Measurements from ENCODE around the gene CSF3R. TPM values are rescaled to one million over a fixed set of nuclear protein-coding genes. Genes with fewer than 3 reads are reported as not detected.

Gene CSF3R
- total and polyA plus RNA-seq, 2 of the 4 experiments (the other 2 are of a cell fraction) = not detected

GRCh38 chr1:36464605-36465393, 17.9 kb downstream of the CSF3R start:
- peak overlapping the region; percentile 94 for H4K5ac ChIP-seq (ENCODE audit: low read depth, low read length)
- peaks cover 21% of the 10 kb centered on the region for H3K36me3 ChIP-seq (ENCODE audit: control insufficient read depth, insufficient read depth, low read length)
- ChIA-PET POLR2A (ENCODE audit: unreplicated experiment) (no interaction called here), CTCF (no interaction called here)
- H2BK20ac ChIP-seq (ENCODE audit: low read depth, low read length) = 0 out of 2 replicates have a peak overlapping the region, but pooled peaks have one; percentile 18
- H2AK9ac ChIP-seq (replicated peaks; ENCODE audit: low read depth, low read length, poor library complexity) = peak overlapping the region; percentile 92
- 0 out of 2 replicates have a peak overlapping the region, but pooled peaks have one; percentile 23 for H3K56ac ChIP-seq (ENCODE audit: extremely low read depth, insufficient read depth, low read length)
- peak; percentile 59 for ATAC-seq (ENCODE audit: low read depth)
- H3K4me1 ChIP-seq (ENCODE audit: control insufficient read depth, insufficient read depth, low read length) = peaks cover 6% of the 10 kb centered on the region
- peak overlapping the region; percentile 94 to 95 for H4K8ac ChIP-seq (ENCODE audit: low read depth in 2 of 2, low read length in 2 of 2)
- H3K23ac ChIP-seq (ENCODE audit: low read depth, low read length) = 0 out of 2 replicates have a peak overlapping the region, but pooled peaks have one; percentile 46
- peak overlapping the region; percentile 82 for H3K27ac ChIP-seq (ENCODE audit: insufficient read depth, low read length)
- H3K4me2 ChIP-seq (ENCODE audit: low read depth, low read length) = peak overlapping the region; percentile 89
- peak overlapping the region; percentile 82 for H3K4ac ChIP-seq (ENCODE audit: low read depth, low read length)
- H3K9me1 ChIP-seq (ENCODE audit: insufficient read depth, low read length) = peaks cover 11% of the 10 kb centered on the region
- peak overlapping the region; percentile 41; the same call in 1 of the 3 replicates for H2BK15ac ChIP-seq (ENCODE audit: low read depth, low read length)
- peak overlapping the region; percentile 49 for H2BK120ac ChIP-seq (ENCODE audit: low read depth, low read length)
- peak overlapping the region; percentile 68 for H3K18ac ChIP-seq (ENCODE audit: low read depth, low read length)
- peak overlapping the region; percentile 62 for H3K9ac ChIP-seq (ENCODE audit: low read depth, low read length)
- dilution Hi-C loops (cut with HindIII; ENCODE audit: low sequenced_read_pairs, unreplicated experiment) = no loop called here
- H4K91ac ChIP-seq (ENCODE audit: insufficient read depth, low read depth, low read length) = peak overlapping the region; percentile 58
- no peaks in the 10 kb centered on the region for H3K27me3 ChIP-seq (ENCODE audit: control insufficient read depth, insufficient read depth, low read length)
- in situ Hi-C loops (cut with MboI; ENCODE audit: low sequenced_read_pairs) = loop anchor here (25.0 kb wide), 1 partner anchor 1548 kb away; the partner anchor contains the start of genes FHL3 and UTP11
- no peaks in the 10 kb centered on the region for H3K9me3 ChIP-seq (ENCODE audit: control insufficient read depth, insufficient read depth, low read length)
- H2AK5ac ChIP-seq (ENCODE audit: low read depth, low read length) = peak overlapping the region; percentile 63; the same call in 1 of the 2 replicates
- WGBS, 2 experiments (ENCODE audit: extremely low coverage in 2 of 2, insufficient read length in 1 of 2) = 0 to 100% methylated on average over 1 to 3 of the region's 13 CpGs
- peaks cover 13 to 23% of the 10 kb centered on the region in 2 experiments; a peak in 3 of 4 replicates for H3K79me1 ChIP-seq (ENCODE audit: low read depth in 1 of 2, low read length in 2 of 2)
- H4K20me1 ChIP-seq (ENCODE audit: insufficient read depth, low read length) = no peaks in the 10 kb centered on the region
- intact Hi-C loops (cut with micrococcal nuclease) = no loop called here
- no TSS peak for BruUV-seq (replicated peaks)
- DNase-seq = peak; percentile 15
- H2AFZ ChIP-seq (replicated peaks; ENCODE audit: low read length, poor library complexity) = peak overlapping the region; percentile 90
- peak overlapping the region; percentile 90 for H3K4me3 ChIP-seq (ENCODE audit: insufficient read depth, low read depth, low read length)
- peak overlapping the region; percentile 56 for H2BK5ac ChIP-seq (ENCODE audit: low read depth, low read length, poor library complexity, severe bottlenecking)
- H3K14ac ChIP-seq (replicated peaks; ENCODE audit: low read depth, low read length) = peak overlapping the region; percentile 90
- no peak for TF ChIP-seq NFE2L2 (IDR thresholded peaks at IDR 0.05; ENCODE audit: low read depth, low read length)
- no peak for TF ChIP-seq USF2 (IDR thresholded peaks at IDR 0.05; ENCODE audit: low read depth, low read length)
- no peak for TF ChIP-seq RFX5 (IDR thresholded peaks at IDR 0.05; ENCODE audit: low read depth, low read length)
- TF ChIP-seq FOS (IDR thresholded peaks at IDR 0.05; ENCODE audit: low read depth, low read length) = no peak
- TF ChIP-seq CEBPB (IDR thresholded peaks at IDR 0.05; ENCODE audit: low read depth, low read length) = no peak
- no peak for TF ChIP-seq MXI1 (IDR thresholded peaks at IDR 0.05; ENCODE audit: borderline replicate concordance, low read depth, low read length)
- TF ChIP-seq POLR2A (IDR thresholded peaks at IDR 0.05; ENCODE audit: low read depth, low read length) = no peak
- TF ChIP-seq SMC3 (IDR thresholded peaks at IDR 0.05; ENCODE audit: low read depth, low read length) = no peak
- no peak for TF ChIP-seq CTCF (conservative IDR thresholded peaks at IDR 0.05; ENCODE audit: low read depth, low read length)
- no peak for TF ChIP-seq MAZ (IDR thresholded peaks at IDR 0.05; ENCODE audit: borderline replicate concordance, low read depth, low read length)
- no peak for TF ChIP-seq CHD1 (IDR thresholded peaks at IDR 0.05; ENCODE audit: low read depth, low read length)
- TF ChIP-seq ELK1 (IDR thresholded peaks at IDR 0.05; ENCODE audit: borderline replicate concordance, low read depth, low read length) = no peak
- no peak for TF ChIP-seq BHLHE40 (IDR thresholded peaks at IDR 0.05; ENCODE audit: low read depth, low read length)
- TF ChIP-seq MAFK (IDR thresholded peaks at IDR 0.05; ENCODE audit: low read depth, low read length) = no peak

All from IMR-90 (cell line).